ENCODE results near the gene CAPN9.
"Not testable (repeated sequence)": the region's sequence is repeated elsewhere in the genome, so short reads cannot be mapped to it uniquely, and the experiment has no call there.

The CAPN9 gene

DNA sequence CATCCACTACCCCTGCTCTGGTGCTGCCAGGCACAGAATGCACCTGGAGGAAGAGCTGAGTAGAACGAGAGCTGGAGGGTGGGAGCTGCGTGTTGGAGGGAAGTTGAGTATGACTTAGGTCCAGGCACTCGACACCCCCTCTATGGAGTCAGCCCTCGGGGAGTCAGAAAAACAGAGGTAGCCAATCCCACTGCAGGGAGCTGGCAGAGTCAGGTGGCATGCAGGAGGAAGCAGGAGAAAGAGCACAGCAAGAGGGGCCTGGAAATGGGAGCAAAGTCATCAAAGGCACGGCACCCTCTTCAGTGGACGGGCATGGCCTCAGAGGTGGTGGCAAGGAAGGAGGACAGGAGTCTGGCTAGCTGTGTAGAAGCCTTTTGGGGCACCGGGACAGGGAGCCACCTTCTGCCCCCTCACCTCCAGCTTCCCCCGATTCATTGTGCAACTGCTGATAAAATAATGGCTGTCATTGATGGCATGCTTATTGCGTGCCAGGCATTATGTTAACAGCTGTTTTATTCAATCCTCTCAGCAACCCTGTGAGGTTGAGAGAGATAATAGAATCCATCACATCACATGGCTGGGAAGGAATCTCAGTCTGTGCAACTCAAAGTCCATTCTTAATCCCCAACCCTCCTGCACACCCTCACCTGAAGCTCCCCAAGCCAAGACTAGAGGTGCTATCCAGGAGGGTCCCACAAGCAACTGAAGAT is 79.1 kb downstream of the CAPN9 start:
- no peak for DNase-seq

DNA sequence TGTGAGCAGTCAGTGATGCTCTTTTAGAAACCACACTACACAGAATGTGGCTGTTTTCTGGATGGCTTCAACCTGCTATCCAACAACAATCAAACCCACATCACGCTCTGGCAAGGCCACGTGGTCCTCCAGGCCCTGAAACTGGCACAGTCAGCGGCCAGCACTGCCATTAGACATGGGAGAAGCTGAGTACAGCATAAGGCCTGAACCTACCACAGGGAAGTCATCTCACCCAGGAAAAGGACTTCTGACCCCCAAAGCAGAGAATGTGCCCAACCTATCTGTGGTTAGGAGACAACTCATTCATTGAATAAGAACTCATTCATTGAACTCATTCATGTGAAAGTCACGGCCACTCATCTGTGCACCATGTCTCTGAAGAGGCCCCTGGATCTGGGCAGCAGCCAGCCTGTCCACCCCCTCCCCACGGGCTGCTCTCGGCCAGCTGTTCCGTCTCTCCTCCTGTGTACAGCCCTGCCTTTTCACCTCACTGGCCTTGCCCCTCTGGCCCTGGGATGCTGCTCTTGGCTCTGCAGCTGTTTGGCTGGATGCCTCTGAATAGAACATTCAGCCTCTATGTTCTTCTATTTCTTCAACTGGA is 80.0 kb downstream of the CAPN9 start:
- no peak for DNase-seq

DNA sequence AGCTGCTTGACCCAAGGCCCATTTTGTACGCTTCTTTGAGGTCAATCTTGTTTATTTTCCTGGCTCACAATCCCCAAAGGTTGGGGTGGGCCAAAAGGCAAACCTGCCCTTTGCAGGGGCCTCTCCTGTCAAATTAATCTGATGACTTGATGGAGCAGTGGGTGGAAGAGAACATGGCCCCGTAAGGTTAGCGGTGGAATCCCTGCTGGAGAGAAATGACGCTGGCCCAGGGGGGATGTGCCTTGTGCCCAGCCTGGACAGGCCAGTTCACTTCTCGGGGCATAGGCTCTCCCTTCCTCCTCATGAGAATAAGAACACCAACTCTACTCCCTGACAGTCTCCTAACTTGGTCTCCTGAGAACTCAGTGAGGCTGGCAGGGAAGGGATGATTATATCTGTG is 80.6 kb downstream of the CAPN9 start:
- DNase-seq: no peak

DNA sequence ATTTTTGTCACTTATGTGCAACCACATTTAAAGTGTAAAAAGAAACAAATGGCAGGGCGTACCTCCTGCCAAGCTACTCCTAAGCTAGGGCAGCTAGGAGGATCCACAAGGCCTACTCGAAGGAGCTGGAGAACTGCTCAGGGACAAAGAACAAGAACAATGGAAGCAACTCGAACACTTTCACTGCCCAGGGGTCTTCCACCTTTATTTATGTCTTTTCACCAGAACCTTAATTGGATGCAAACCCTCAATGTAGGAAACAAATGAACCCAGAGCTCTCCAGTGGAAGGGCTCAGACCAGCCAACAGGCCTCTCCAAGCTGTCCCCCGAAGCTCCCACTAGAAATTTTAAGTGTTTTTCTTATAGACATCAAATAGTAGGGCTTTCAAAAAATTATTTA is 81.2 kb downstream of the CAPN9 start:
- DNase-seq: no peak

GRCh38 chr1:230831771-230832170 is 84.6 kb downstream of the CAPN9 start:
- DNase-seq: no peak

- no peak for DNase-seq
These were observed 85.3 kb downstream of the CAPN9 start for GRCh38 chr1:230832476-230832875.

GRCh38 chr1:230833511-230833910 is 86.3 kb downstream of the CAPN9 start:
- DNase-seq: no peak

GRCh38 chr1:230834292-230834691 is 87.1 kb downstream of the CAPN9 start:
- no peak for DNase-seq

DNA sequence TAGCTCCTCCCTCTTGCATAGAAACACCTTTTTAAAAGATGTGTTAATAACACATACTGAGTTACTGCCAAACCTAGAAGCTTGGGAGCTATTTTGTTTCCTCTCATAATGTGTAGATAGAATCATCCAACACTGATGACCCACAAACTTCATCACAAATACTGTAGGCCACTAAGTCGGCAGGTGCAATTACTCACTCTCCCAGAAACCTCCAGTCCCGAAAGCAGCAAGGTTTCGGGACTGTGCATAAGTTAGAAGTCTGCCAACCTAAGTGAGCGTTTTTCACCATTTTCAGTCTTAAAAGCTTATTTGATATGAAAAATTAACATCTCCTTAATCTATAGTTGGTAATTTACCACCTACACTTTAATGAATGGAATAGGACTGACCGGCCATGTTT is 89.2 kb downstream of the CAPN9 start:
- no peak for DNase-seq

GRCh38 chr1:230836793-230837192 is 89.6 kb downstream of the CAPN9 start:
- DNase-seq: no peak

- DNase-seq: no peak
These were observed 92.0 kb downstream of the CAPN9 start for GRCh38 chr1:230839173-230839572.

DNA sequence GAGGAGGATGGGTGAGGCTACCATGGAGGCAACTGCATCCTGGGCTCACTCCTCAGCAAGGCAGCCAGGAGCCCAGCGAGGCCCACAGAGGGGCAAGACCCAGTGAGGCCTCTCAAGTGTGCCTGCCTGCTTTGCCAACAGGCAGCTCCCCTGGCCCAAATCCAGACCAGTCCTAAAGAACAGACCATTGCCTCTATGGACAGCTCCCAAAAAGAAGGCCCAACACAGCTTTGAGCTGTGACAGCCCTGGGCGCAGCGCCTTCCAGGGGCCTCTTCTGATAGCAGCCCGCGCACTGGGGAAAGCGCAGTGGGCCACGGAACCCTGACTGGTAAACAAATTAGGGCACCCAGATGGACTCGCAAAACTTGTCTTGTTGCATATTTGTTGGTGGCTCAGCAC is 95.6 kb downstream of the CAPN9 start:
- no peak for DNase-seq

DNA sequence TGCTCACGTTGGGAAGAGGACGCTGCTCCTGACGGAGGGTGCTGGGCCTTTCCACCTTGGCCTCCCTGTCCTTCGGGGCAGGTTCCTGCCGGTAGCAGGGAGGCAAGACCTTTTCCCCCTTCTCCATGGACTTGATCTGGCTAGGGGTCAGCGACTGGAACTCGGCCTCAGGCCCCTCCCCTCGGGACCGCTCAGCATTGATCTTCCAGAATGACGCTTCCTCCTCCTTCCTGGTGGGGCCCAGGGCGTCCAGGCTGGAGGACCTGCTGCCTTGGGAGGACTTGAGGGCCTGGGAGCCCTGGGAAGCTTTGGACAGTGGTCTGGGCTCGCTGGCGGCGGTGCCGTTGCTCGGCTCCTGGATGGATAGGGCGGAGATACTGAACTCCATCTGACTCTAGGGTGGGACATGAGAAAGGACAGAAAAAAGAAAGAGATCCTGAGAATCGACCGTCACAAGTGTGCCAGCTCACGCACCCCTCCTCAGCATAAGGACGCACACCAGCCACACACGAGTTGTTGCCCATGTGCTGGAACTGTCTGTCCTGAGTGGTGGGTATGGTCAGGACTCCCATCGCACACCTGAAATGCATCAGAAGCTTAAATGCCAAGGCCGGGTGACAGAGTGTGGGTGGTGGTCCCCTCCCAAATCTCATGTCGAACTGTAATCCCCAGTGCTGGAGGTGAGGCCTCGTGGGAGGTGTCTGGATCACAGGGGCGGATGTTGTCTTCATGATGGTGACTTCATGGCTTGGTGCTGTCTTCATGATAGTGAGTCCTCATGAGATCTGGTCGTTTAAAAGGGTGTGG is 96.5 kb downstream of the CAPN9 start:
- DNase-seq: no peak

- no peak for DNase-seq
These were observed 97.4 kb downstream of the CAPN9 start for GRCh38 chr1:230844561-230844960.

DNA sequence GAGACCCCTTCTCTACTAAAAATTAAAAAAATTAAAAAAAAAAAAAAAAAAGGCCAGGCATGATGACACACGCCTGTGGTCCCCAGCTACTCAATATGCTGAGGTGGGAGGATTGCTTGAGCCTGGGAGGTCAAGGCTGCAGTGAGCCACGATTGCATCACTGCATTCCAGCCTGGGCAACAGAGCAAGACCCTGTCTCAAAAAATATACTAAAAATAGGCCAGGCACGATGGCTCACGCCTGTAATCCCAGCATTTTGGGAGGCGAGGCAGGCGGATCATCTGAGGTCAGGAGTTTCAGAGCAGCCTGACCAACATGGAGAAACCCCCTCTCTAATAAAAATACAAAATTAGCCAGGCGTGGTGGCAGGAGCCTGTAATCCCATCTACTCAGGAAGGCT is 98.0 kb downstream of the CAPN9 start:
- not testable (repeated sequence) for DNase-seq

GRCh38 chr1:230848235-230848634 is 101.0 kb downstream of the CAPN9 start:
- DNase-seq: no peak

DNA sequence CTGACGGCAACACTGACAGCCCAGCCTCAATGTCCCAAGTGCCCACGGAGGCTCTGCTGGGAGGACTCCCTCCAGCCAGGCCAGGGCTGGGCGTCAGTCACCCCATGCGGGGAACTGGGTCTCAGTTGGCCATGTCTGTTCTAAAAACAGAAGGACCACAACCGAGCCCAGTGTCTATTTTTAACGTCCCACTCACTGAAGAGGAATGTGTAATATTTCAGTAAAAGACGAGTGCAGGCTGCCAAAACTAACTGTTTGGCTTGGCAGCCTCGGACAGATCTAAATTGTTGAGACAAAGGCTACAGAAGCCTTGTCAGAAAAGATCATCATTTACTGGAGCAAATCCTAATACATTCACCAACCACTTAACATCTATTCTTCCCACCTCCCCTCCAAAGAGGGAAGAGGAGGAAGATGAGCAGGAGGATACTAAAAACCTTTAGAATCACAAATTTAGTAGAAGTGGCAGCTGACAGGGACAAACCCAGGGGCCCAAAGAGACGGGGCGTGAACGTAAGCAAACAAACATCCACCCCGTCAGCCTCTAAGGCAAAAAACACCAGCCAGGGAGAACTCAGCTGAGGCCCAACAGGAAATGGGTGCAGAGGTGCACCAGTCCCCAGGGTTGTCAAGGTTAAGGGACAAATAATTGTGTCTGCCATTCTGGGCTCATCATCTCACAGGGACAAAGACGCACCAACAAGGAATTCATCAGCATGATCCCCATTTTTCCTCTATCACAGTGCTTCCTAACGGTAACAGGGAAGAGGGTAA is 102.5 kb downstream of the CAPN9 start:
- no peak for DNase-seq

DNA sequence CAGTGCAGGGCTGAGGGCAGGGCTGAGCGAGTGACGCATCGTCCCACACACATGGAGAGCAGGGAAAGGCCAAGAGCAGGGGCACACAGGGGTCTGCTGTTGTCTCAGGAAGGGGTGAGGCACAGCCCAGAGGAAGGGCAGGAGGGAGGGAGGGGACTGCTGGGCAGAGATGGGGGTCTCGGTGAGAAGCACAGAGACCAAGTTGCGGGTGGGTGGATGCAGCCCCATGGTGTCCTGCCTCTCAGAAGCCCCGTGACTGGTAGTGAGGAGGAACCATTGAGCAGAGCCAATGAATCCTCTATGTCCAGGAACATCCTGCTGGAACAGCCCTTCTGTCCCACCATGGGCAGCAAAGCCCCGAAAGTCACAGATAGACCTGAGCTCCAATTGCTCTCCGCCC is 103.4 kb downstream of the CAPN9 start:
- no peak for DNase-seq

DNA sequence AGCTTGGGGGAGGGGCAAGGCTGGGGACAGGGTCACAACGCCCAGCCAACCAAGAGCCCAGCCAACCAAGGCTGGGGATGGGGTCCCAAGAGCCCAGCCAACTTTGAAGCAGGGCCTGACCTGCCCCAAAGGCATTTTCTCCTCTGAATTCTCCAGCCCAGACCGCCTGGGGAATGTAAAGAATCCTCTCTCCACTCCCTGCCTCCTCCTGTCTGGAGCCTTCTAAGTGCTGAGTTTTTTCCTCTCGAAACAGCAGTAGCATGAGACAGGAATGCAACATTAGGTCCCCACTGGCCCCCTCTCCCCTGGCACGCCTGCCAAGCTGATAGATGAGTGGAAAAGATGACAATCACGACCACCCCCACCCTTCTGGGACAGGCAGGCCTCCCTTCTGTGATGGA is 104.1 kb downstream of the CAPN9 start:
- DNase-seq: no peak
